Measurements from ENCODE around the gene HPS4.
A peak's percentile ranks its signal among the peaks of the same experiment; 100 is the strongest.
"Not testable (repeated sequence)": the region's sequence is repeated elsewhere in the genome, so short reads cannot be mapped to it uniquely, and the experiment has no call there.

HPS4 gene

GRCh38 chr22:26483439-26484359, at the start of gene HPS4, which contains the start of gene SRRD:
HPS4 (minus strand) TSS chr22:26483783; CDS start chr22:26481762, 2,021 bp downstream.
SRRD (plus strand) TSS chr22:26483877; CDS start chr22:26483891, 14 bp downstream.
- DNase-seq: peak in 50 of 51 donors; percentile 42 to 89 (median 75)

GRCh38 chr22:26529345-26529744, 45.8 kb upstream of the HPS4 start:
- no peak for DNase-seq

- DNase-seq: not testable (repeated sequence)
These were observed 44.9 kb upstream of the HPS4 start for GRCh38 chr22:26528518-26528917.

GRCh38 chr22:26527574-26528465, 44.2 kb upstream of the HPS4 start:
- DNase-seq: no peak

GRCh38 chr22:26527167-26527566, 43.6 kb upstream of the HPS4 start:
- DNase-seq: no peak

- no peak for DNase-seq
These were observed 42.5 kb upstream of the HPS4 start for GRCh38 chr22:26525946-26526564.

- no peak for DNase-seq
These were observed 41.3 kb upstream of the HPS4 start for GRCh38 chr22:26524870-26525269.

GRCh38 chr22:26522592-26522991, 39.0 kb upstream of the HPS4 start:
- DNase-seq: no peak

- no peak for DNase-seq
These were observed 38.4 kb upstream of the HPS4 start for GRCh38 chr22:26522012-26522411.

GRCh38 chr22:26517429-26517828, 33.8 kb upstream of the HPS4 start:
- no peak for DNase-seq

GRCh38 chr22:26516503-26516902, 32.9 kb upstream of the HPS4 start:
- no peak for DNase-seq

- DNase-seq: no peak
These were observed 32.3 kb upstream of the HPS4 start for GRCh38 chr22:26515931-26516330.

GRCh38 chr22:26514419-26515161, 31.0 kb upstream of the HPS4 start:
- DNase-seq: no peak

GRCh38 chr22:26513838-26514237, 30.3 kb upstream of the HPS4 start:
- DNase-seq: no peak

GRCh38 chr22:26512149-26512793, 28.7 kb upstream of the HPS4 start, which contains the start of gene TFIP11:
TFIP11 (minus strand) TSS chr22:26512473; CDS start chr22:26510272, 2,201 bp downstream.
- peak; percentile 54 to 97 (median 91) for DNase-seq

GRCh38 chr22:26508148-26508547, 24.6 kb upstream of the HPS4 start:
- no peak for DNase-seq

- DNase-seq: no peak
These were observed 20.2 kb upstream of the HPS4 start for GRCh38 chr22:26503758-26504157.

GRCh38 chr22:26502688-26503561, 19.3 kb upstream of the HPS4 start:
- DNase-seq: peak in 31 of 51 donors; percentile 3 to 68 (median 37)

GRCh38 chr22:26501996-26502395, 18.4 kb upstream of the HPS4 start:
- DNase-seq: no peak
